OCI-LY1 (cell line): ENCODE data around the gene SMAD1.
"Not testable (repeated sequence)": the region's sequence is repeated elsewhere in the genome, so short reads cannot be mapped to it uniquely, and the experiment has no call there.

ENCODE experiments used
- H2AFZ ChIP-seq: fragments of 200-600 bp; sonication (generic), shearing (Covaris generic); 2 replicates; pipeline ENCODE4 v1.6.0; 2014; ENCODE audit warnings: antibody characterized with exemption, mild to moderate bottlenecking, low read length
- H3F3A ChIP-seq: fragments of 200-600 bp; sonication (generic), shearing (Covaris generic); 2 replicates; pipeline ENCODE4 v1.6.0; 2014; ENCODE audit warnings: mild to moderate bottlenecking, antibody characterized with exemption, low read length, moderate library complexity; ENCODE audit not compliant: insufficient read depth
- H3K27ac ChIP-seq: fragments of 200-600 bp; sonication (generic); 2 replicates; pipeline ENCODE4 v1.5.1; 2014; ENCODE audit warnings: low read length, mixed run types, mild to moderate bottlenecking, low read depth; ENCODE audit not compliant: poor library complexity, severe bottlenecking
- H3K27me3 ChIP-seq: fragments of 200-600 bp; sonication (generic); 2 replicates; pipeline ENCODE4 v1.6.0; 2014; ENCODE audit warnings: antibody characterized with exemption, mild to moderate bottlenecking, low read length, moderate library complexity; ENCODE audit not compliant: insufficient read depth
- H3K36me3 ChIP-seq: fragments of 200-600 bp; sonication (generic); 2 replicates; pipeline ENCODE4 v1.6.1; 2014; ENCODE audit warnings: mild to moderate bottlenecking, antibody characterized with exemption, low read length, moderate library complexity, mixed read lengths; ENCODE audit not compliant: insufficient read depth
- H3K4me1 ChIP-seq: fragments of 200-600 bp; sonication (generic); 2 replicates; pipeline ENCODE4 v1.5.1; 2014; ENCODE audit warnings: mild to moderate bottlenecking, low read length, moderate library complexity; ENCODE audit not compliant: insufficient read depth, severe bottlenecking
- H3K4me2 ChIP-seq: fragments of 200-600 bp; sonication (generic), shearing (Covaris generic); 2 replicates; pipeline ENCODE4 v1.6.1; 2014; ENCODE audit warnings: low read length
- H3K4me3 ChIP-seq: fragments of 200-600 bp; sonication (generic); 2 replicates; pipeline ENCODE4 v1.5.1; 2014; ENCODE audit warnings: low read length, low read depth, mild to moderate bottlenecking, mixed read lengths; ENCODE audit not compliant: poor library complexity, severe bottlenecking
- H3K79me2 ChIP-seq: fragments of 200-600 bp; shearing (Covaris generic); 2 replicates; pipeline ENCODE4 v1.6.1; 2016; ENCODE audit warnings: mixed run types, low read length, mixed read lengths; ENCODE audit not compliant: insufficient read depth
- H3K9ac ChIP-seq: fragments of 200-600 bp; sonication (generic), shearing (Covaris generic); 2 replicates; pipeline ENCODE4 v1.6.1; 2014; ENCODE audit warnings: mild to moderate bottlenecking, low read length, mixed read lengths
- H3K9me2 ChIP-seq: fragments of 200-600 bp; sonication (generic), shearing (Covaris generic); 2 replicates; pipeline ENCODE4 v1.6.1; 2014; ENCODE audit warnings: low read depth, mild to moderate bottlenecking, low read length, mixed read lengths
- H3K9me3 ChIP-seq: fragments of 200-600 bp; shearing (Covaris generic); 2 replicates; pipeline ENCODE4 v1.6.1; 2014; ENCODE audit warnings: low read length, mixed read lengths
- H4K20me1 ChIP-seq: fragments of 200-600 bp; sonication (generic), shearing (Covaris generic); 2 replicates; pipeline ENCODE4 v1.6.0; 2016; ENCODE audit warnings: mild to moderate bottlenecking, low read length; ENCODE audit not compliant: insufficient read depth
- EZH2 ChIP-seq: fragments of 200-600 bp; sonication (generic), shearing (Covaris generic); IDR thresholded peaks from 2 replicates; pipeline ENCODE4 v1.8.0; 2017; ENCODE audit warnings: borderline replicate concordance, mixed run types, mild to moderate bottlenecking, antibody characterized with exemption, low read length, moderate library complexity, mixed read lengths
- TF ChIP-seq, protein P1 (sequence below): fragments of 200-600 bp; sonication (generic), shearing (Covaris generic); IDR thresholded peaks from 2 replicates; pipeline ENCODE4 v1.5.1; 2017; ENCODE audit warnings: mild to moderate bottlenecking, antibody characterized with exemption, low read length, moderate library complexity, mixed read lengths

SMAD1 gene

DNA sequence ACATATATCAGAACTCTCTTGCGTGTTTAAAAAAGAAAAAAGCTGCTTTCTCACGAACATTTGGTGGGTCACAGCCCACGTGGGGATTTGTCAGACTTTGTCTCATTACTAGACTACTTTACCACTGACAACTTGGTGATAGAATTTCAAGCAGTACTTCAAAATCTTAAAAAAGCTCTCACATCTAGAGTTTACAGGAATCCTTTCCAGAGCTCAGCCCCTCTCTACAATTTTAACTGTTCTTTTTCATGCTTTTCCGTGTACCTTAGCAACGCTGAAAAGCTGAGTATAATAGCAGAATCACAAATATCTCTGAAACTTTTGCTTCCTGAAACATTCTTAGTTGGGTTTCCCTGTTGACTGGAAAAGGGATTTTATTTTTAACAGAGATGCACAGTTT lies 50.2 kb downstream of the SMAD1 start:
- Histone ChIP-seq H3K27me3 (no peaks in the 10 kb centered on the region), H3K4me1 (peaks cover 99% of the 10 kb centered on the region), H3K9ac (peak overlapping the region; percentile 78), H3F3A (no peaks in the 10 kb centered on the region), H3K36me3 (peaks cover 60% of the 10 kb centered on the region), H3K9me3 (no peaks in the 10 kb centered on the region), H3K4me3 (no peak overlapping the region), H3K27ac (peak overlapping the region; percentile 94), H3K4me2 (peak overlapping the region; percentile 77), H3K79me2 (peaks cover 94% of the 10 kb centered on the region), H4K20me1 (no peaks in the 10 kb centered on the region), H3K9me2 (no peaks in the 10 kb centered on the region), H2AFZ (no peak overlapping the region)
- TF ChIP-seq, protein P1, sequence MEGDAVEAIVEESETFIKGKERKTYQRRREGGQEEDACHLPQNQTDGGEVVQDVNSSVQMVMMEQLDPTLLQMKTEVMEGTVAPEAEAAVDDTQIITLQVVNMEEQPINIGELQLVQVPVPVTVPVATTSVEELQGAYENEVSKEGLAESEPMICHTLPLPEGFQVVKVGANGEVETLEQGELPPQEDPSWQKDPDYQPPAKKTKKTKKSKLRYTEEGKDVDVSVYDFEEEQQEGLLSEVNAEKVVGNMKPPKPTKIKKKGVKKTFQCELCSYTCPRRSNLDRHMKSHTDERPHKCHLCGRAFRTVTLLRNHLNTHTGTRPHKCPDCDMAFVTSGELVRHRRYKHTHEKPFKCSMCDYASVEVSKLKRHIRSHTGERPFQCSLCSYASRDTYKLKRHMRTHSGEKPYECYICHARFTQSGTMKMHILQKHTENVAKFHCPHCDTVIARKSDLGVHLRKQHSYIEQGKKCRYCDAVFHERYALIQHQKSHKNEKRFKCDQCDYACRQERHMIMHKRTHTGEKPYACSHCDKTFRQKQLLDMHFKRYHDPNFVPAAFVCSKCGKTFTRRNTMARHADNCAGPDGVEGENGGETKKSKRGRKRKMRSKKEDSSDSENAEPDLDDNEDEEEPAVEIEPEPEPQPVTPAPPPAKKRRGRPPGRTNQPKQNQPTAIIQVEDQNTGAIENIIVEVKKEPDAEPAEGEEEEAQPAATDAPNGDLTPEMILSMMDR = no peak
- no peak for TF ChIP-seq EZH2

DNA sequence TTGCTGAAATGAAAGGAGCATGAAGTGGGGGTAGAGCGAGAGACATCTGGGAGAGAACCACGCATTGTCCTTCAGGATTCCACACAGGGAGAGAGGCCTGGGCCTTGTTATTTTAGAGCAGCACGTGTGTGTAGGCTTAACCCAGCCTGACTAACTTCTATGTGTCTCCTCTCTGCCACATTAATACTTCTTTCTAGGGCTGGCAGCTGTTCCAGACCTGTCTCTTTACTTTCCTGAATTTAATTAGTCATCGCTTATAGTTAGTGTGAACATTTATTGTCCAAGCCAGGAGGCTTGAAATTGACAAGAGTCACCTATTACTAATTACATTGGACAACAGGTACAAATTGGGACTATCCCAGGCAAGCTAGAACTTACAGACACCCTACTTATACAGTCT lies 51.3 kb downstream of the SMAD1 start:
- Histone ChIP-seq H2AFZ (no peak overlapping the region), H3K27ac (peak overlapping the region; percentile 94), H3K9me2 (no peaks in the 10 kb centered on the region), H3K4me1 (peaks cover 100% of the 10 kb centered on the region), H3K9ac (no peak overlapping the region), H3K36me3 (peaks cover 60% of the 10 kb centered on the region), H3F3A (no peaks in the 10 kb centered on the region), H3K9me3 (no peaks in the 10 kb centered on the region), H3K27me3 (no peaks in the 10 kb centered on the region), H4K20me1 (no peaks in the 10 kb centered on the region), H3K4me3 (no peak overlapping the region), H3K79me2 (peaks cover 96% of the 10 kb centered on the region), H3K4me2 (no peak overlapping the region)
- TF ChIP-seq, protein P1 = no peak

GRCh38 chr4:145533415-145533814 lies 51.8 kb downstream of the SMAD1 start:
- Histone ChIP-seq H3K36me3 (peaks cover 61% of the 10 kb centered on the region), H3K27ac (peak overlapping the region; percentile 94), H3K79me2 (peaks cover 98% of the 10 kb centered on the region), H3K4me1 (peaks cover 100% of the 10 kb centered on the region)
- H3K9me3 ChIP-seq, H4K20me1 ChIP-seq, H3K27me3 ChIP-seq, H3F3A ChIP-seq, H3K4me2 ChIP-seq, H3K9ac ChIP-seq, H3K9me2 ChIP-seq, H2AFZ ChIP-seq, H3K4me3 ChIP-seq: not testable (repeated sequence)

- Histone ChIP-seq H3K4me3 (no peak overlapping the region), H3K9me3 (no peaks in the 10 kb centered on the region)
- TF ChIP-seq EZH2 = no peak
- TF ChIP-seq, protein P1 = no peak
These were observed 52.3 kb downstream of the SMAD1 start for GRCh38 chr4:145533961-145534360.

More at GRCh38 chr4:145533961-145534360, 52.3 kb downstream of the SMAD1 start:
- Histone ChIP-seq H3K9me2 (no peaks in the 10 kb centered on the region), H3K4me1 (peaks cover 100% of the 10 kb centered on the region), H3K27me3 (no peaks in the 10 kb centered on the region), H3K27ac (peak overlapping the region; percentile 42), H3K9ac (no peak overlapping the region; the same call in 1 of the 2 replicates), H3K36me3 (peaks cover 66% of the 10 kb centered on the region), H3K79me2 (peaks cover 98% of the 10 kb centered on the region), H3K4me2 (no peak overlapping the region), H2AFZ (no peak overlapping the region), H3F3A (no peaks in the 10 kb centered on the region), H4K20me1 (no peaks in the 10 kb centered on the region)
